Nephron (organoid): ENCODE data around the gene CPOX.

Experiments used
- H3K27ac Mint-ChIP-seq, 3 experiments: 2 replicates each; pipeline ENCODE4 v1.8.0; 2020; ENCODE audit warnings: mixed read lengths in 3 of 3, mild to moderate bottlenecking in 2 of 3, moderate library complexity in 1 of 3
- H3K27me3 Mint-ChIP-seq: 2 replicates; pipeline ENCODE4 v1.8.0; 2021; ENCODE audit warnings: low read depth, mild to moderate bottlenecking, moderate library complexity, mixed read lengths
- H3K36me3 Mint-ChIP-seq: 2 replicates; pipeline ENCODE4 v1.8.0; 2020; ENCODE audit warnings: low read depth, mixed read lengths
- H3K4me1 Mint-ChIP-seq: 2 replicates; pipeline ENCODE4 v1.8.0; 2020; ENCODE audit warnings: mixed read lengths
- H3K4me3 Mint-ChIP-seq, 3 experiments: 2 replicates each; pipeline ENCODE4 v1.8.0; 2020; ENCODE audit warnings: mild to moderate bottlenecking in 3 of 3, mixed read lengths in 3 of 3, moderate library complexity in 2 of 3
- H3K9me3 Mint-ChIP-seq: 2 replicates; pipeline ENCODE4 v1.8.0; 2020; ENCODE audit warnings: mixed read lengths
- CTCF ChIP-seq, 3 experiments: fragments of 200-600 bp; sonication (generic); IDR thresholded peaks; one replicate each; pipeline ENCODE4 v1.5.0; 2021; ENCODE audit warnings: antibody characterized with exemption in 3 of 3; ENCODE audit not compliant: unreplicated experiment in 3 of 3

The CPOX gene

GRCh38 chr3:98532709-98533571, 60.5 kb downstream of the CPOX start:
- Mint-ChIP-seq H3K27ac (no peak overlapping the region), H3K4me1 (no peaks in the 10 kb centered on the region), H3K4me3 (no peak overlapping the region), H3K9me3 (no peaks in the 10 kb centered on the region), H3K27me3 (no peaks in the 10 kb centered on the region), H3K36me3 (no peaks in the 10 kb centered on the region)
- TF ChIP-seq CTCF (IDR thresholded peaks at IDR 0.05; ENCODE audit: unreplicated experiment in 3 of 3) = no peak

GRCh38 chr3:98532275-98532637, 61.2 kb downstream of the CPOX start:
- Mint-ChIP-seq H3K9me3 (no peaks in the 10 kb centered on the region), H3K27ac (no peak overlapping the region), H3K4me3 (no peak overlapping the region), H3K36me3 (no peaks in the 10 kb centered on the region), H3K27me3 (no peaks in the 10 kb centered on the region), H3K4me1 (no peaks in the 10 kb centered on the region)
- no peak for TF ChIP-seq CTCF (IDR thresholded peaks at IDR 0.05; ENCODE audit: unreplicated experiment in 3 of 3)

GRCh38 chr3:98531622-98532274, 61.7 kb downstream of the CPOX start, which contains the start of gene GPR15:
GPR15 (plus strand) TSS chr3:98531978; CDS start chr3:98532034, 56 bp downstream.
- Mint-ChIP-seq H3K4me1 (no peaks in the 10 kb centered on the region), H3K36me3 (no peaks in the 10 kb centered on the region), H3K4me3 (no peak within 1 kb of the TSS), H3K27me3 (no peaks in the 10 kb centered on the region), H3K27ac (no peak within 1 kb of the TSS), H3K9me3 (no peaks in the 10 kb centered on the region)
- no peak for TF ChIP-seq CTCF (IDR thresholded peaks at IDR 0.05; ENCODE audit: unreplicated experiment in 3 of 3)

- Mint-ChIP-seq H3K36me3 (no peaks in the 10 kb centered on the region), H3K4me3 (no peak overlapping the region), H3K4me1 (no peaks in the 10 kb centered on the region), H3K9me3 (no peaks in the 10 kb centered on the region), H3K27ac (no peak overlapping the region), H3K27me3 (no peaks in the 10 kb centered on the region)
- no peak for TF ChIP-seq CTCF (IDR thresholded peaks at IDR 0.05; ENCODE audit: unreplicated experiment in 3 of 3)
Observed at GRCh38 chr3:98530676-98531075, 62.7 kb downstream of the CPOX start.

- Mint-ChIP-seq H3K9me3 (no peaks in the 10 kb centered on the region), H3K36me3 (no peaks in the 10 kb centered on the region), H3K4me1 (no peaks in the 10 kb centered on the region), H3K27me3 (no peaks in the 10 kb centered on the region), H3K27ac (no peak overlapping the region), H3K4me3 (no peak overlapping the region)
- TF ChIP-seq CTCF (IDR thresholded peaks at IDR 0.05; ENCODE audit: unreplicated experiment in 3 of 3) = no peak
Observed at GRCh38 chr3:98529856-98530459, 63.5 kb downstream of the CPOX start.
